Gastroesophageal sphincter (tissue), 3 donors: ENCODE results near the gene OLFML2A.

Experiments
- EP300 ChIP-seq: sonication (generic); formaldehyde crosslinking; IDR thresholded peaks from one replicate; pipeline ENCODE4 v1.6.1; 2017; ENCODE audit warnings: antibody characterized with exemption, mild to moderate bottlenecking
- POLR2A ChIP-seq, 2 donors: fragments of 450-650 bp; IDR thresholded peaks; one replicate each; pipeline ENCODE4 v1.6.1; 2017; ENCODE audit warnings: antibody characterized with exemption in 2 of 2, mild to moderate bottlenecking in 2 of 2, moderate library complexity in 1 of 2
- TF ChIP-seq, protein P1 (sequence below), 4 experiments: fragments of 200-600 bp in 2 of 4; fragments of 450-650 bp in 2 of 4; sonication (generic) in 1 of 4; IDR thresholded peaks; one replicate each; pipeline ENCODE4 v1.5.1; 2017 to 2019; ENCODE audit warnings: antibody characterized with exemption in 4 of 4, mild to moderate bottlenecking in 2 of 4, moderate library complexity in 2 of 4

DNA sequence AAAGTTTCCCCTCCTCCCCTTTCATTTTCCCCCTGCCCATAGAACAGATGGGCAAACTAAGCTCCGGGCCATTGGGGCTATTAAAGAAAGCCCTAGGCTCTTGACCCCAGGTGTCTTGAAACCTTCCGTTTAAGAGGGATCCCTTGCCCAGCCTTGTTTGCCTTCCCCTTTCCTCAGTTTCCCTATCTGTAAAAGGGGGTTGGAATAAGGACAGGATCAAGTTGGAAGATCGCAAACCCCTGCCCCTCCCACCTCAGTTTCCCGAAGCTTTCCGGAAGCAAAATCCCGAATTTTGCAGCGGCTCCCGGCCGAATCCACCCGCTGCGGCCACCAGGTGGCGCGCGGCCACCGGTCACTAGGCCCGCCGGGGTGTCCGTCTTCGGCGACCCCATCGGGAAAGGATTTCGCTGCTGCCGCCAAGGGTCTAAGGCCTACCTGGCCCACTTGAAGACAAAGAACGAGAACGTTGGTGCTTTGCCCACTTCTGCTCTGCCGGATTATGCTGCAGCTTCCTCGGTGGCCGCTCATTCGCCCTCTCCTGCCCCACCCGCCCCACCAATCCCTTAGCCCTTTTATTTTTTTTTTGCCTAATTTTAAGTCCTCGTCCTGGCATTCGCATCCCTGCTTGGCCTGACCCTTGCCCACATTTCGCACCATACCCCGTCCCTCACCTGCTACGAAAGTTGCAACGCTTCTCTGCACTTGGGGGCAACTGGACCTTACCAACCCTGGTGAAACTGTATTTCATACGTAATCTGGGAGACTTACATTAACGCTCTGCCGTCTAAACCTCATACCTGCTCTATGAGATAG is 4.9 kb upstream of the OLFML2A start:
- TF ChIP-seq, protein P1, sequence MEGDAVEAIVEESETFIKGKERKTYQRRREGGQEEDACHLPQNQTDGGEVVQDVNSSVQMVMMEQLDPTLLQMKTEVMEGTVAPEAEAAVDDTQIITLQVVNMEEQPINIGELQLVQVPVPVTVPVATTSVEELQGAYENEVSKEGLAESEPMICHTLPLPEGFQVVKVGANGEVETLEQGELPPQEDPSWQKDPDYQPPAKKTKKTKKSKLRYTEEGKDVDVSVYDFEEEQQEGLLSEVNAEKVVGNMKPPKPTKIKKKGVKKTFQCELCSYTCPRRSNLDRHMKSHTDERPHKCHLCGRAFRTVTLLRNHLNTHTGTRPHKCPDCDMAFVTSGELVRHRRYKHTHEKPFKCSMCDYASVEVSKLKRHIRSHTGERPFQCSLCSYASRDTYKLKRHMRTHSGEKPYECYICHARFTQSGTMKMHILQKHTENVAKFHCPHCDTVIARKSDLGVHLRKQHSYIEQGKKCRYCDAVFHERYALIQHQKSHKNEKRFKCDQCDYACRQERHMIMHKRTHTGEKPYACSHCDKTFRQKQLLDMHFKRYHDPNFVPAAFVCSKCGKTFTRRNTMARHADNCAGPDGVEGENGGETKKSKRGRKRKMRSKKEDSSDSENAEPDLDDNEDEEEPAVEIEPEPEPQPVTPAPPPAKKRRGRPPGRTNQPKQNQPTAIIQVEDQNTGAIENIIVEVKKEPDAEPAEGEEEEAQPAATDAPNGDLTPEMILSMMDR (IDR thresholded peaks at IDR 0.05), result peak; percentile 96 to 98 (median 97)
- TF ChIP-seq POLR2A (IDR thresholded peaks at IDR 0.05) (no peak), EP300 (no peak)
